H1 (cell line): ENCODE results near the gene MGAT4B. TPM values are rescaled to one million over a fixed set of nuclear protein-coding genes. Genes with fewer than 3 reads are reported as not detected.

Experiments used
- CTCF ChIA-PET: fragments of 300-600 bp; sonication (Branson Sonifier 250); formaldehyde crosslinking; loops from one replicate; lab custom pipeline; 2021; ENCODE audit not compliant: partially characterized antibody; lab: Charles Lee
- POLR2A ChIA-PET: fragments of 300-600 bp; sonication (Branson Sonifier 250); formaldehyde crosslinking; loops from one replicate; lab custom pipeline; 2021; ENCODE audit warnings: inconsistent platforms; ENCODE audit not compliant: partially characterized antibody; lab: Charles Lee
- DNase-seq, 2 experiments: peaks; one replicate each; pipeline versions ENCODE4 v3.0.0 to v3.0.0-alpha.2; 2010 to 2022; ENCODE audit warnings: low spot score in 2 of 2, low read depth in 1 of 2, mixed read lengths in 1 of 2
- FAIRE-seq: peaks from 2 replicates; lab custom pipeline; 2011; peaks lifted over from hg19 to GRCh38; lab: Jason Lieb, UNC
- H2AFZ ChIP-seq: 2 replicates; pipeline ENCODE4 v1.8.1; 2012; ENCODE audit warnings: low read length, inconsistent platforms
- H2AK5ac ChIP-seq: 2 replicates; pipeline ENCODE4 v1.6.1; 2013; ENCODE audit warnings: low read depth, low read length
- H2BK120ac ChIP-seq: replicated peaks from 2 replicates; pipeline ENCODE3; 2013; ENCODE audit warnings: low read depth, low read length, inconsistent platforms
- H2BK12ac ChIP-seq: 2 replicates; pipeline ENCODE4 v1.6.1; 2013; ENCODE audit warnings: low read depth, low read length
- H2BK15ac ChIP-seq: 2 replicates; pipeline ENCODE4 v1.6.1; 2013; ENCODE audit warnings: low read length
- H2BK20ac ChIP-seq: 2 replicates; pipeline ENCODE4 v1.6.1; 2013; ENCODE audit warnings: low read length
- H2BK5ac ChIP-seq: 2 replicates; pipeline ENCODE4 v1.6.1; 2013; ENCODE audit warnings: low read depth, low read length
- H3K14ac ChIP-seq: 2 replicates; pipeline ENCODE4 v1.6.1; 2013; ENCODE audit warnings: inconsistent platforms; ENCODE audit not compliant: insufficient read length
- H3K18ac ChIP-seq: 2 replicates; pipeline ENCODE4 v1.6.1; 2013; ENCODE audit warnings: low read length; ENCODE audit errors: extremely low read depth
- H3K23ac ChIP-seq: 2 replicates; pipeline ENCODE4 v1.6.1; 2013; ENCODE audit warnings: inconsistent platforms; ENCODE audit not compliant: insufficient read length
- H3K23me2 ChIP-seq: 2 replicates; pipeline ENCODE4 v1.6.1; 2013; ENCODE audit warnings: low read depth, low read length
- H3K27ac ChIP-seq: 2 replicates; pipeline ENCODE4 v1.6.1; 2011; ENCODE audit warnings: low read depth, low read length, inconsistent platforms
- H3K27me3 ChIP-seq, 4 experiments: replicated peaks in 1 of 4; 1 replicate in 1 of 4; 2 replicates in 3 of 4; pipeline versions ENCODE4 v1.6.1 to v1.8.1; 2011 to 2013; ENCODE audit warnings: low read length in 3 of 4, mild to moderate bottlenecking in 3 of 4, inconsistent platforms in 2 of 4, mixed read lengths in 2 of 4, moderate library complexity in 1 of 4; ENCODE audit not compliant: control insufficient read depth in 3 of 4, insufficient read depth in 3 of 4; ENCODE audit errors: extremely low read depth in 1 of 4
- H3K36me3 ChIP-seq, 4 experiments: 2 replicates each; pipeline versions ENCODE4 v1.6.1 to v1.8.1; 2011 to 2013; ENCODE audit warnings: mild to moderate bottlenecking in 4 of 4, low read length in 3 of 4, moderate library complexity in 2 of 4, control low read depth in 1 of 4, inconsistent platforms in 1 of 4; ENCODE audit not compliant: insufficient read depth in 4 of 4, control insufficient read depth in 2 of 4
- H3K4ac ChIP-seq: replicated peaks from 2 replicates; pipeline ENCODE3; 2013; ENCODE audit warnings: low read length, low read depth, mixed read lengths, inconsistent platforms; ENCODE audit not compliant: insufficient read length
- H3K4me1 ChIP-seq, 4 experiments: replicated peaks in 1 of 4; 1 replicate in 1 of 4; 2 replicates in 3 of 4; pipeline versions ENCODE4 v1.6.1 to v1.8.1; 2011 to 2013; ENCODE audit warnings: low read length in 3 of 4, inconsistent platforms in 2 of 4, mixed read lengths in 1 of 4; ENCODE audit not compliant: insufficient read depth in 4 of 4, control insufficient read depth in 3 of 4
- H3K4me2 ChIP-seq, 2 experiments: 2 replicates each; pipeline versions ENCODE4 v1.6.1 to v1.8.1; 2011 to 2013; ENCODE audit warnings: low read depth in 2 of 2, low read length in 2 of 2, control low read depth in 1 of 2, inconsistent platforms in 1 of 2, mild to moderate bottlenecking in 1 of 2; ENCODE audit not compliant: insufficient read depth in 1 of 2
- H3K4me3 ChIP-seq, 4 experiments: fragments of 200-600, 300-600 bp in 1 of 4; sonication (generic), shearing (Covaris generic), sonication (Bioruptor Twin) in 1 of 4; 2 replicates each; pipeline versions ENCODE4 v1.5.1 to v1.8.1; 2011 to 2016; ENCODE audit warnings: low read length in 4 of 4, low read depth in 3 of 4, control low read depth in 2 of 4, inconsistent platforms in 2 of 4, mild to moderate bottlenecking in 2 of 4, mixed read lengths in 1 of 4, moderate library complexity in 1 of 4; ENCODE audit not compliant: insufficient read depth in 2 of 4; ENCODE audit errors: extremely low read depth in 1 of 4
- H3K56ac ChIP-seq: replicated peaks from 2 replicates; pipeline ENCODE3; 2013; ENCODE audit warnings: low read depth, mild to moderate bottlenecking, mixed read lengths, low read length, inconsistent platforms; ENCODE audit not compliant: insufficient read length
- H3K79me1 ChIP-seq: 2 replicates; pipeline ENCODE4 v1.6.1; 2013; ENCODE audit warnings: low read depth, low read length, control low read depth
- H3K79me2 ChIP-seq, 2 experiments: 2 replicates each; pipeline versions ENCODE4 v1.6.1 to v1.8.1; 2012 to 2013; ENCODE audit warnings: low read length in 2 of 2, mild to moderate bottlenecking in 2 of 2, inconsistent platforms in 1 of 2; ENCODE audit not compliant: insufficient read depth in 2 of 2, control insufficient read depth in 1 of 2
- H3K9ac ChIP-seq, 4 experiments: replicated peaks in 1 of 4; 1 replicate in 1 of 4; 2 replicates in 3 of 4; pipeline versions ENCODE4 v1.6.1 to v1.8.1; 2011 to 2013; ENCODE audit warnings: low read depth in 3 of 4, low read length in 3 of 4, control low read depth in 2 of 4, mild to moderate bottlenecking in 2 of 4, moderate library complexity in 2 of 4, inconsistent platforms in 1 of 4; ENCODE audit errors: extremely low read depth in 1 of 4
- H3K9me3 ChIP-seq, 2 experiments: 2 replicates each; pipeline versions ENCODE4 v1.6.1 to v1.8.1; 2012 to 2013; ENCODE audit warnings: mild to moderate bottlenecking in 2 of 2, moderate library complexity in 2 of 2, control low read depth in 1 of 2, inconsistent platforms in 1 of 2, low read depth in 1 of 2, low read length in 1 of 2, mixed read lengths in 1 of 2; ENCODE audit not compliant: insufficient read depth in 2 of 2
- H4K20me1 ChIP-seq, 2 experiments: replicated peaks in 1 of 2; 2 replicates each; pipeline versions ENCODE3 to v1.8.1; 2011 to 2013; ENCODE audit warnings: inconsistent platforms in 2 of 2, low read length in 2 of 2, mild to moderate bottlenecking in 1 of 2; ENCODE audit not compliant: insufficient read depth in 2 of 2, control insufficient read depth in 1 of 2
- H4K5ac ChIP-seq: 2 replicates; pipeline ENCODE4 v1.6.1; 2013; ENCODE audit warnings: low read length, low read depth, mixed read lengths, inconsistent platforms; ENCODE audit not compliant: insufficient read length
- H4K8ac ChIP-seq: 2 replicates; pipeline ENCODE4 v1.8.0; 2013; ENCODE audit warnings: mild to moderate bottlenecking, moderate library complexity, low read length, inconsistent platforms; ENCODE audit not compliant: insufficient read depth; ENCODE audit errors: extremely low read depth
- H4K91ac ChIP-seq: replicated peaks from 2 replicates; pipeline ENCODE3; 2013; ENCODE audit warnings: low read length, mixed read lengths, inconsistent platforms; ENCODE audit not compliant: insufficient read length
- BACH1 ChIP-seq: IDR thresholded peaks from 2 replicates; pipeline ENCODE4 v1.6.1; 2012; ENCODE audit warnings: low read length, improper control_type of control experiment
- CREB1 ChIP-seq: IDR thresholded peaks from 2 replicates; pipeline ENCODE4 v1.6.1; 2012; ENCODE audit warnings: inconsistent platforms
- EGR1 ChIP-seq: IDR thresholded peaks from 2 replicates; pipeline ENCODE4 v1.6.1; 2011; ENCODE audit warnings: low read depth, low read length, borderline replicate concordance
- FOSL1 ChIP-seq: IDR thresholded peaks from 2 replicates; pipeline ENCODE4 v1.6.1; 2011; ENCODE audit warnings: mild to moderate bottlenecking, low read depth, low read length, moderate library complexity; ENCODE audit not compliant: insufficient read depth
- GTF2F1 ChIP-seq: IDR thresholded peaks from 2 replicates; pipeline ENCODE4 v1.6.1; 2012; ENCODE audit warnings: low read depth, low read length, improper control_type of control experiment, borderline replicate concordance
- KDM4A ChIP-seq: IDR thresholded peaks from one replicate; pipeline ENCODE4 v1.7.1; 2012; ENCODE audit warnings: low read depth, mild to moderate bottlenecking, moderate library complexity, low read length, inconsistent platforms; ENCODE audit not compliant: severe bottlenecking
- PHF8 ChIP-seq: fragments of 200-600 bp; sonication (generic); conservative IDR thresholded peaks from 2 replicates; pipeline ENCODE4 v1.7.1; 2012; ENCODE audit warnings: low read depth, mild to moderate bottlenecking, inconsistent platforms, low read length, moderate library complexity
- POLR2A ChIP-seq, 2 experiments: IDR thresholded peaks; 1 replicate in 1 of 2; 2 replicates in 1 of 2; pipeline ENCODE4 v1.6.1; 2011; ENCODE audit warnings: low read depth in 2 of 2, low read length in 2 of 2, mild to moderate bottlenecking in 2 of 2; ENCODE audit errors: control extremely low read depth in 1 of 2
- SIN3A ChIP-seq, 2 experiments: IDR thresholded peaks in 1 of 2; conservative IDR thresholded peaks in 1 of 2; 2 replicates each; pipeline ENCODE4 v1.6.1; 2011 to 2012; ENCODE audit warnings: low read length in 2 of 2, improper control_type of control experiment in 1 of 2, low read depth in 1 of 2, mild to moderate bottlenecking in 1 of 2
- TAF1 ChIP-seq: IDR thresholded peaks from 2 replicates; pipeline ENCODE4 v1.6.1; 2011; ENCODE audit warnings: mild to moderate bottlenecking, low read depth, low read length
- WGBS, 2 experiments: shearing (Covaris generic) in 1 of 2; methylation state at CpG; one replicate each; pipeline versions ENCODE4 v1.1.6 to v1.1.7; 2013 to 2015; ENCODE audit warnings: low lambda C conversion rate in 2 of 2, mixed read lengths in 2 of 2, inconsistent platforms in 1 of 2, low coverage in 1 of 2, missing lambda C conversion rate in 1 of 2; ENCODE audit not compliant: insufficient replicate concordance in 2 of 2, insufficient coverage in 1 of 2, insufficient read length in 1 of 2; ENCODE audit errors: extremely low coverage in 1 of 2, missing lambda C conversion rate in 1 of 2; 5-methylcytosine and 5-hydroxymethylcytosine counted together
- polyA plus RNA-seq, 7 experiments: library from polyadenylated mRNA; depleted of rRNA in 3 of 7; stranded (reverse) in 5 of 7; unstranded in 2 of 7; fragments of >200 nt in 5 of 7; fragments of 200-250 nt in 2 of 7; gene quantifications; 1 replicate in 5 of 7; 2 replicates in 1 of 7; 4 replicates in 1 of 7; pipeline versions ENCODE4 v1.2.1 to v1.2.3, GENCODE V29; 2011 to 2013; ENCODE audit warnings: missing spikeins in 2 of 7, mixed read lengths in 2 of 7
- total RNA-seq: library from RNA; stranded (reverse); fragmentation: NEBNext Ultra II Directional; extraction: Animal tissue kit (Norgen Biotek cat#: 25700); gene quantifications from 2 replicates; pipeline ENCODE4 v1.2.1, GENCODE V29; 2021
- TF ChIP-seq, protein P1 (sequence below): IDR thresholded peaks from 2 replicates; pipeline ENCODE4 v1.6.1; 2011; ENCODE audit warnings: low read depth, mild to moderate bottlenecking, low read length; ENCODE audit not compliant: insufficient read depth

The MGAT4B gene
- total and polyA plus RNA-seq, 2 of the 8 experiments (the other 6 are each of a cell fraction or from before 2014, with no cell fraction given) = 116 to 128 TPM

DNA sequence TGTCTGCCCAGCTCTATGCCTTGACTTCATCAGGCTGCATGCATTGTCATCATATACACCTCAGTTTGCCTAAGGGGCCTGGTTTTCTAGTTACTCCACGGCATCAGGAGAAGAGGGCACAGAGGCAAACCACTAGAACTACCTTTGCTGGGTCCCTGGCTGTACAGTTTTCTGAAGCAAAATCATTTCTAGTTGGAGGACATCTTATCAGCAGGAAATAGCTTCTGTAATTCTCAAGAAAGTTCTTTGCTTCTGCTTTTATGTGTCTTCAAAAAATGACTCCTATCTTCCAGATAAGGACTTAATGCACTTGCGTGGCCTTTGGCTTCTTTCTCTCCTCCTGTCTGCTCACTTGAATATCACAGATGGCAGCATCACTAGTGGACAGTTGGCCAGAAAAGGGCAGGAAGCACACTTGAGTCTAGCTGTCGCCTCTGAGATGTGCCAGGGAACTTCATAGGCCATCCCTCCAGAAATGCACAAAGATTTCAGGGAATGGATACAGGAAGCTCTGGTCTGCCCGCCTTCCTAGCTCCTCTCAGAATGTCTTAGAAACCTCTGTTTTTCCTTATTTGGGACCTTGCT, 35.3 kb downstream of the MGAT4B start:
- no peak for FAIRE-seq
- Histone ChIP-seq H3K27ac (no peak overlapping the region), H3K79me1 (peaks cover 4% of the 10 kb centered on the region), H2AK5ac (no peak overlapping the region), H4K8ac (no peak overlapping the region), H2BK20ac (no peak overlapping the region), H3K23me2 (no peaks in the 10 kb centered on the region), H3K9me3 (no peaks in the 10 kb centered on the region)
- CTCF ChIA-PET = interaction anchor here (1.2 to 3.4 kb wide), 4 partner anchors 9 to 31 kb away, joined by 3 to 19 read pairs (median 5); partner anchors contain the start of gene LTC4S
- no peak for TF ChIP-seq KDM4A
- TF ChIP-seq, protein P1, sequence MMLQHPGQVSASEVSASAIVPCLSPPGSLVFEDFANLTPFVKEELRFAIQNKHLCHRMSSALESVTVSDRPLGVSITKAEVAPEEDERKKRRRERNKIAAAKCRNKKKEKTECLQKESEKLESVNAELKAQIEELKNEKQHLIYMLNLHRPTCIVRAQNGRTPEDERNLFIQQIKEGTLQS = no peak
- TF ChIP-seq FOSL1 = no peak
- no peak for TF ChIP-seq GTF2F1
- no peak for TF ChIP-seq PHF8
- no peak for TF ChIP-seq CREB1
- TF ChIP-seq BACH1 = no peak
- TF ChIP-seq SIN3A (conservative IDR thresholded peaks at IDR 0.05 in 1 of 2, IDR thresholded peaks at IDR 0.05 in 1 of 2; ENCODE audit: low read depth in 1 of 2, low read length in 2 of 2) = no peak
- TF ChIP-seq TAF1 = no peak
- TF ChIP-seq POLR2A (IDR thresholded peaks at IDR 0.05; ENCODE audit: control extremely low read depth in 1 of 2, low read depth in 2 of 2, low read length in 2 of 2) = no peak
- no peak for TF ChIP-seq EGR1
- TF ChIP-seq, all 59 proteins: peak for 0
- no peak overlapping the region for H3K9ac ChIP-seq
- no peak overlapping the region for H3K23ac ChIP-seq
- H2BK15ac ChIP-seq = no peak overlapping the region
- H3K56ac ChIP-seq = no peak overlapping the region
- H3K4me3 ChIP-seq = no peak overlapping the region
- H2AFZ ChIP-seq = no peak overlapping the region
- H3K4ac ChIP-seq = no peak overlapping the region
- 0 out of 7 replicates have a peak, but pooled peaks cover 0 to 2% (median 0%) of the 10 kb centered on the region in 4 experiments for H3K4me1 ChIP-seq
- H4K5ac ChIP-seq = no peak overlapping the region
- H3K14ac ChIP-seq = no peak overlapping the region
- POLR2A ChIA-PET = interaction anchor here (1.9 kb wide), 1 partner anchor 10 kb away, joined by 6 read pairs; no protein-coding TSS in a partner anchor
- H3K4me2 ChIP-seq = no peak overlapping the region
- peaks cover 0 to 18% of the 10 kb centered on the region in 2 experiments; a peak in 2 of 4 replicates for H3K79me2 ChIP-seq
- H2BK120ac ChIP-seq = no peak overlapping the region
- 93% methylated on average over 4 of the region's 4 CpGs; no CpG with 5 or more reads in 1 of the 2 experiments for WGBS, 2 experiments
- no peak overlapping the region for H3K18ac ChIP-seq
- DNase-seq = no peak
- H4K20me1 ChIP-seq = peaks cover 2 to 15% of the 10 kb centered on the region in 2 experiments
- H4K91ac ChIP-seq = no peak overlapping the region
- no peaks in the 10 kb centered on the region for H3K27me3 ChIP-seq
- no peak overlapping the region for H2BK12ac ChIP-seq
- H3K36me3 ChIP-seq = peaks cover 23 to 75% (median 55%) of the 10 kb centered on the region in 4 experiments
- no peak overlapping the region for H2BK5ac ChIP-seq
